HL-60 (cell line): Measurements from ENCODE around the gene CTNNA1.

Source experiments
- GABPA ChIP-seq: IDR thresholded peaks from 2 replicates; pipeline ENCODE4 v1.6.1; 2012; ENCODE audit warnings: low read depth
- POLR2AphosphoS5 ChIP-seq: IDR thresholded peaks from 2 replicates; pipeline ENCODE4 v1.6.1; 2012; ENCODE audit warnings: low read depth
- SPI1 ChIP-seq: IDR thresholded peaks from 2 replicates; pipeline ENCODE4 v1.6.1; 2012; ENCODE audit warnings: low read depth, mild to moderate bottlenecking, borderline replicate concordance
- TF ChIP-seq, protein P1 (sequence below): IDR thresholded peaks from one replicate; pipeline ENCODE4 v1.5.1; 2011; ENCODE audit warnings: low read length, control low read depth, inconsistent platforms; ENCODE audit not compliant: insufficient read depth
- TF ChIP-seq, protein P2 (sequence below): IDR thresholded peaks from 2 replicates; pipeline ENCODE4 v1.6.1; 2012; ENCODE audit warnings: low read depth; ENCODE audit not compliant: insufficient replicate concordance

DNA sequence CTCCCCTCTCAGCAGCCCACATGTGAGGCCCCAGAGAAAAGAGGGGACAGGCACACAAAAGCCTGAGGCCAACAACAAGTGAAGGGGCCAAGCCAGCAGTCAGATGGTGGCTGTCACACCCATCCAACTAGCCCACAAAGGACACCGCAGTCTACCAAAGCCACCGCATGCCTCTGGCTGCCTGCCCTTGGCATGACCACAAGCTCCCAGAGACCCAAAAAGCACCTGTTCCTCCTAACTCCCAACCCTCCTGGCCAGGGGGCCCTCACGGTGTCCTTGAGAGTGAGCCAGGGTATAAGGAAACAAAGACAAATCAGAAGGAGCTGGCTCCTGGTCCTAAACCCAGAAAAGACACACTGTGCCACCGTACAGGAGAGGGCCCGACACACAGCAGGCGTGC is 199.7 kb downstream of the CTNNA1 start:
- TF ChIP-seq, protein P1, sequence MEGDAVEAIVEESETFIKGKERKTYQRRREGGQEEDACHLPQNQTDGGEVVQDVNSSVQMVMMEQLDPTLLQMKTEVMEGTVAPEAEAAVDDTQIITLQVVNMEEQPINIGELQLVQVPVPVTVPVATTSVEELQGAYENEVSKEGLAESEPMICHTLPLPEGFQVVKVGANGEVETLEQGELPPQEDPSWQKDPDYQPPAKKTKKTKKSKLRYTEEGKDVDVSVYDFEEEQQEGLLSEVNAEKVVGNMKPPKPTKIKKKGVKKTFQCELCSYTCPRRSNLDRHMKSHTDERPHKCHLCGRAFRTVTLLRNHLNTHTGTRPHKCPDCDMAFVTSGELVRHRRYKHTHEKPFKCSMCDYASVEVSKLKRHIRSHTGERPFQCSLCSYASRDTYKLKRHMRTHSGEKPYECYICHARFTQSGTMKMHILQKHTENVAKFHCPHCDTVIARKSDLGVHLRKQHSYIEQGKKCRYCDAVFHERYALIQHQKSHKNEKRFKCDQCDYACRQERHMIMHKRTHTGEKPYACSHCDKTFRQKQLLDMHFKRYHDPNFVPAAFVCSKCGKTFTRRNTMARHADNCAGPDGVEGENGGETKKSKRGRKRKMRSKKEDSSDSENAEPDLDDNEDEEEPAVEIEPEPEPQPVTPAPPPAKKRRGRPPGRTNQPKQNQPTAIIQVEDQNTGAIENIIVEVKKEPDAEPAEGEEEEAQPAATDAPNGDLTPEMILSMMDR: no peak
- TF ChIP-seq POLR2AphosphoS5 (no peak), GABPA (no peak), SPI1 (no peak)
- TF ChIP-seq, protein P2, sequence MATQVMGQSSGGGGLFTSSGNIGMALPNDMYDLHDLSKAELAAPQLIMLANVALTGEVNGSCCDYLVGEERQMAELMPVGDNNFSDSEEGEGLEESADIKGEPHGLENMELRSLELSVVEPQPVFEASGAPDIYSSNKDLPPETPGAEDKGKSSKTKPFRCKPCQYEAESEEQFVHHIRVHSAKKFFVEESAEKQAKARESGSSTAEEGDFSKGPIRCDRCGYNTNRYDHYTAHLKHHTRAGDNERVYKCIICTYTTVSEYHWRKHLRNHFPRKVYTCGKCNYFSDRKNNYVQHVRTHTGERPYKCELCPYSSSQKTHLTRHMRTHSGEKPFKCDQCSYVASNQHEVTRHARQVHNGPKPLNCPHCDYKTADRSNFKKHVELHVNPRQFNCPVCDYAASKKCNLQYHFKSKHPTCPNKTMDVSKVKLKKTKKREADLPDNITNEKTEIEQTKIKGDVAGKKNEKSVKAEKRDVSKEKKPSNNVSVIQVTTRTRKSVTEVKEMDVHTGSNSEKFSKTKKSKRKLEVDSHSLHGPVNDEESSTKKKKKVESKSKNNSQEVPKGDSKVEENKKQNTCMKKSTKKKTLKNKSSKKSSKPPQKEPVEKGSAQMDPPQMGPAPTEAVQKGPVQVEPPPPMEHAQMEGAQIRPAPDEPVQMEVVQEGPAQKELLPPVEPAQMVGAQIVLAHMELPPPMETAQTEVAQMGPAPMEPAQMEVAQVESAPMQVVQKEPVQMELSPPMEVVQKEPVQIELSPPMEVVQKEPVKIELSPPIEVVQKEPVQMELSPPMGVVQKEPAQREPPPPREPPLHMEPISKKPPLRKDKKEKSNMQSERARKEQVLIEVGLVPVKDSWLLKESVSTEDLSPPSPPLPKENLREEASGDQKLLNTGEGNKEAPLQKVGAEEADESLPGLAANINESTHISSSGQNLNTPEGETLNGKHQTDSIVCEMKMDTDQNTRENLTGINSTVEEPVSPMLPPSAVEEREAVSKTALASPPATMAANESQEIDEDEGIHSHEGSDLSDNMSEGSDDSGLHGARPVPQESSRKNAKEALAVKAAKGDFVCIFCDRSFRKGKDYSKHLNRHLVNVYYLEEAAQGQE: no peak
